Caki2 (cell line): ENCODE data around the gene APOBEC3H. TPM values are rescaled to one million over a fixed set of nuclear protein-coding genes. Genes with fewer than 3 reads are reported as not detected.

Experiments used
- DNase-seq: peaks from one replicate; pipeline ENCODE4 v3.0.0-alpha.2; 2015; ENCODE audit warnings: low read depth
- in situ Hi-C: cut with HindIII; loops from 2 replicates; pipeline ENCODE4 v1.10.0; 2016; ENCODE audit warnings: low sequenced_read_pairs, low pct_unique_long_range_greater_than_20kb, mixed read lengths
- total RNA-seq: library from RNA; depleted of rRNA; stranded (reverse); fragments of >200 nt; shearing (Covaris generic); gene quantifications from 2 replicates; pipeline ENCODE4 v1.2.3, GENCODE V29; 2014; ENCODE audit warnings: low replicate concordance

Gene APOBEC3H
- total RNA-seq, 1 experiment from 2014 or later: 2.0 TPM

DNA sequence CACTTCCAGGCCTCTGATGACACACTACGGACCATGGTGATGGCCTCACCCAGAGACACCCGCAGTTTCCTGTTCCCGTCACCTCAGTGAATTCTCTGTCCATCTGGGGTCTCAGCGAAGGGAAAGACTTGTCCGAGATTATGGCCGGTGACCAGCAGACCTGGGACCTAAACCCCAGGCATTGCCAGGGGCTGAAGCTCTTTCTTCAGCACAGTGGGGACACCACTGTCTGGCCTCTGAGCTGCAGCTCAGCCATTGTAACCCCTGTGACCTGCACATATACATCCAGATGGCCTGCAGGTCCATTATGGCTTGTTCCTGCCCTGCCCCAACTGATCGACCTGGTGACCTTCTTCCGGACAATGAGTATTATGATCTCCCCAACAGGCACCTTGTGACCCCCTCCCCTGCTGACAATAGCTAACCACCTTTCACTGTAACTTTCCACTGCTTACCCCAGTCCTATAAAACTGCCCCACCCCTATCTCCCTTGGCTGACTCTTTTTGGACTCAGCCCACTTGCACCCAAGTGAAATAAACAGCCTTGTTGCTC is 33.2 kb downstream of the APOBEC3H start:
- no peak for DNase-seq
- in situ Hi-C loops: no loop called here

- DNase-seq: no peak
- in situ Hi-C loops: no loop called here
These were observed 34.1 kb downstream of the APOBEC3H start for GRCh38 chr22:39130892-39131855.

GRCh38 chr22:39132281-39132680 is 35.2 kb downstream of the APOBEC3H start:
- in situ Hi-C loops: no loop called here
- DNase-seq: no peak

- DNase-seq: no peak
- in situ Hi-C loops: no loop called here
These were observed 36.0 kb downstream of the APOBEC3H start for GRCh38 chr22:39132871-39133524.

- in situ Hi-C loops: no loop called here
These were observed 36.8 kb downstream of the APOBEC3H start for GRCh38 chr22:39133871-39134270.

DNA sequence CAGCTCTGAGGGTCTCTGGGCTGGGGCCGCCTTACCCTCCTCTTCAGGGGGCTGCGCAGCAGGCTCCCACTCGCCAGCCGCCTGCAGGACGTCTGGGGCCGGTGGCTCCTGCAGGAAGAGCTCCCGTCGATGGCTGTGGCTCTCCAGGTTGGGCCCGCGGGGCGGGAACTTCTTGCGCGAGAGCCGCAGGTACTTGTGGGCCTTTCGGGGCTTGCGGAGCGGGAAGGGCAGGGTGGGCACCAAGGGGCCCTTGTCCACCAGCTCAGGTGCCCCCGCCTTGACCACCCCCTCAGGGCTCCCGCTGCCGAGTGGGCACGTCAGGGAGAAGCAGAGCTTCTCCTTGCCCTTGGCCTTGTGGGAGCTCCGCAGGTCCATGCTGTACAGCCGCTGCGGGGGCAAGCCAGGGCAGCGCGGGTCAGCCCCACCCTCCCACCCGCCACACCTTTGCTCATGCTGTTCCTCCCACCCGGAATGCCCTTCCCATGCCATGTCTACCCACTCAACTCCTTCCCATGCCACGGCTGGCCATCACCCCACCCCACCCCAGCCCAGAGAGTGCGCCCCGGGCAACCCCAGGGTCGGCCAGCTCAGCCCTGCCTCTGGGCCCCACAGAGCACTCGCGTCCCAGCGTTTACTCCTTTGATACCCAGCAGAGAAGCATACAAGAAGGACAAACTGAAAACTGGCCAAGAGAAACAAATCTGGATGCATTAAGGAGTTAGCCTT is 37.5 kb downstream of the APOBEC3H start:
- DNase-seq: no peak
- in situ Hi-C loops: no loop called here

More at GRCh38 chr22:39133871-39134270, 36.8 kb downstream of the APOBEC3H start:
- no peak for DNase-seq

DNA sequence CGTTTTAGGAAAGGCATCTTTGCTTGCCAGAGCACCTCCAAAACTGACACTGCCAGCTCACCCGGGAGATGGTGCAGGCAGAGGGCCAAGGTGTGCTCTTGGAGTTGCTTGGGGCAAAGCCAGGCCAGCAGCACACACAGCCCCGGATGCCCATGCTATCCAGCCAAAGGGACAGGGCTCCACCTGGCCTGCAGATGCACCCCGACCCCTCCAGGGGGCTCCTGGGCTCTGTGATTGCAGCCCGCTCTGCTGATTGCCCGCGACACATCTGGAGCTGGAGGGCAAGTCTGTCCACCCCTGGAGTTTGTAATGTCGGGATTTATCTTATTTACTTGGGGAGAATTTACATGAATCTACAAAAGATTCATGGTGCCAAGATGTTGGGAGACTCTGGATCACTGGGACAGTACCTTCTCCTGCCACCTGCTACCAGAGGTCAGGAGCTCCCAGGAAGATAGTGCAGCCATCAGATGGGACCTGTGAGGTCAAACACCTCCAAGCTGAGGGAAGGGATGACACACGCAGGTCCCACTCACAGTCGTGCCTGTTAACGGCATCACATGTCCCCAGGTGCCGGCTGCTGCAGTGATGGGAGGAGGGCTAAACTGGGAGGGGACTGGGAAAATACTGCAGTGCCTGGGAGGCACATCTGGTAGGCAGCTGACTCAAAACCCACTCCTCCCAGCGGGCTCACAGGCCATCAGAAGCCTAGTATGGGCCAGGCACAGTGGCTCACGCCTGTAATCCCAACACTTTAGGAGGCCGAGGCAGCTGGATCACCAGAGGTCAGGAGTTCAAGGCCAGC is 38.2 kb downstream of the APOBEC3H start:
- in situ Hi-C loops: no loop called here

DNA sequence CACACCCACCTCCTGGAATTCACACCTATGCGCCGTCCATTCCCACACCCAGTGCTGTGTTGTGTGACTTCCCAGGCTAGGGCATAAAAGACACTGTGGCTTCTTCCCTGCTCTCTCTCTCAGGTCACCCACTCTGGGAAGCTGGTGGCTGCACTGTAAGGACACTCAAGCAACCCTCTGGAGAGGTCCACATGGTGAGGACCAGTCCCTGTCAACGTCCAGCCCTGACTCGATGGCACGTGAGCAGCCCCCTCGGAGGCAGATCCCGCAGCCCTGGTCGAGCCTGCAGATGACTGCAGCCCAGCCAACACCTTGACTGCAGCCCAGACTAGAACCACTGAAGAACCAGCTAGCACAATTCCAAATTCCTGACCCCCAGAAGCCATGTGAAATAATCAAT is 39.3 kb downstream of the APOBEC3H start:
- in situ Hi-C loops: no loop called here
- no peak for DNase-seq

More for the DNA sequence above, 38.2 kb downstream of the APOBEC3H start:
- DNase-seq: no peak

- DNase-seq: no peak
- in situ Hi-C loops: no loop called here
These were observed 41.4 kb downstream of the APOBEC3H start for GRCh38 chr22:39138357-39138997.

DNA sequence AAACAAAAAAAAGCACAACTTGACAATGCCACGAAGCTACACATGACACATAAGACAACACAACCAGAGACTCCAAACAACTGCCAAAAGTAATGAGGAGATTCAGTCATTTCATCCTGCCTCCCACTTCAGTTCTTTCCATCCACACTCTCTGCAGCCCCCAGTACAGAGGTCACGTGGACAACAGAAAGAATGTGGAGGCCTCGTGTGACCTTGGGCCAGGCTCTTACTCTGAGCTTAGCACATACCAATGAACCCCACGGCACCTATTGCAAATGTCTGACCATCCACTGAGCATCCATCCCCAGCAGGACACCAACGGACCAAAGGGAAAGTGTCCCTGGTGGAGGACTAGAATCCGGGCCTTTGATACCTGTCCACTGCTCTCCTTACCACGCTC is 42.9 kb downstream of the APOBEC3H start:
- no peak for DNase-seq
- in situ Hi-C loops: no loop called here

DNA sequence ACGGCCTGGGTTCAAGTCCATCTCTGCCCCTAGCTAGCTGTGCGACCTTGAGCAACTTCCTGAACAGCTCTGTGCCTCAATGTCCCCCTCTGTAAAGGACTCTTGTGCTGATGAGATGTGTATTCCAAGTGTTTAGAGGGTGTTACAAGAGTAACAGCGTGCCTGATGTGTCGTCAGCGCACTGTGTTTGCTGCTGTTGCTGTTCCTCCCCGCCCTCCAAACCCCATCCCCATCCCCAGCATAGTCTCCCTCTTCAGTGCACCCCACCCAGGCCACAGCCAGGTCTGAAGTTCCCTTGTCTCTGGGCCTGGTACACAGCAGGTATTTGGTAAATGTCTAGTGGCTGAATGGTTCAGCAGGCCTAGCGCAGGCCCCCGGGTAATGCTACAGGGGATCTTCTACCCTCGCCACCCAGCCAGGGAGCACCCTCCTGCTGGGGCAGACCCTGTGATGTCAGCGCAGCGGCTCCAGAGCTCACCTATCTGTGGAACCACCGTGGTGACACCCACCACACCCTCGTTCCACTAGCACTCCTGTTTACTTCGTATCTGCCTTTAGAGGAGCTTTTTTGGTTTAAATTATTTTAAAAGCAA is 45.1 kb downstream of the APOBEC3H start:
- in situ Hi-C loops: no loop called here

GRCh38 chr22:39144101-39144767 is 47.2 kb downstream of the APOBEC3H start:
- in situ Hi-C loops: no loop called here
- no peak for DNase-seq

More for the DNA sequence above, 45.1 kb downstream of the APOBEC3H start:
- no peak for DNase-seq

GRCh38 chr22:39146256-39147101 is 49.4 kb downstream of the APOBEC3H start:
- in situ Hi-C loops: no loop called here
- DNase-seq: no peak

- DNase-seq: no peak
- in situ Hi-C loops: no loop called here
These were observed 50.4 kb downstream of the APOBEC3H start for GRCh38 chr22:39147335-39148025.
